Stimulated activated CD4-positive, alpha-beta T cell treated with anti-CD3 and anti-CD28 coated beads, Interleukin-1b, Interleukin-23, amount 100 ng/mL, for 4 hours (primary cell): ENCODE results near the gene RGS12.

Experiments
- DNase-seq, 2 donors: peaks; one replicate each; pipeline ENCODE4 v3.0.0-alpha.2; 2020; ENCODE audit warnings: low read depth in 2 of 2

The RGS12 gene

GRCh38 chr4:3276986-3277385 is 15.8 kb upstream of the RGS12 start:
- DNase-seq = no peak

- DNase-seq = no peak
These were observed 12.4 kb upstream of the RGS12 start for GRCh38 chr4:3280466-3280865.

GRCh38 chr4:3283483-3283882 is 9.3 kb upstream of the RGS12 start:
- no peak for DNase-seq

GRCh38 chr4:3283916-3284315 is 8.9 kb upstream of the RGS12 start:
- no peak for DNase-seq

GRCh38 chr4:3284734-3285557 is 7.9 kb upstream of the RGS12 start:
- no peak for DNase-seq

GRCh38 chr4:3285558-3286334 is 7.1 kb upstream of the RGS12 start:
- no peak for DNase-seq

- DNase-seq = no peak
These were observed 6.3 kb upstream of the RGS12 start for GRCh38 chr4:3286335-3287175.

GRCh38 chr4:3287271-3287971 is 5.4 kb upstream of the RGS12 start:
- no peak for DNase-seq

- no peak for DNase-seq
These were observed 4.8 kb upstream of the RGS12 start for GRCh38 chr4:3287972-3288570.

- no peak for DNase-seq
These were observed 4.2 kb upstream of the RGS12 start for GRCh38 chr4:3288571-3289094.

- no peak for DNase-seq
These were observed 2.3 kb upstream of the RGS12 start for GRCh38 chr4:3290476-3290875.

GRCh38 chr4:3290889-3291321 is 1.9 kb upstream of the RGS12 start:
- no peak for DNase-seq

- no peak for DNase-seq
These were observed 1.3 kb upstream of the RGS12 start for GRCh38 chr4:3291411-3291968.

GRCh38 chr4:3291969-3292570 is 751 bp upstream of the RGS12 start:
- DNase-seq = peak in 1 of 2 donors; percentile 19

- DNase-seq = no peak
These were observed 875 bp downstream of the RGS12 start for GRCh38 chr4:3293401-3294391.

- DNase-seq = no peak
These were observed 1.8 kb downstream of the RGS12 start for GRCh38 chr4:3294401-3295241.

GRCh38 chr4:3295837-3296624 is 3.2 kb downstream of the RGS12 start:
- DNase-seq = no peak
